Hippocampal formation (tissue), 2 donors: ENCODE data around the gene NR0B1.
A peak's percentile ranks its signal among the peaks of the same experiment; 100 is the strongest.

Experiments
- DNase-seq, 2 donors: peaks; one replicate each; lab custom pipeline; 2025; lab: John Stamatoyannopoulos, UW

The NR0B1 gene

GRCh38 chrX:30309139-30309571 is at the start of gene NR0B1:
NR0B1 (minus strand) TSS chrX:30309390; CDS start chrX:30309363, 27 bp downstream.
- no peak for DNase-seq

GRCh38 chrX:30349946-30350345 is 40.8 kb upstream of the NR0B1 start:
- DNase-seq: no peak

- no peak for DNase-seq
These were observed 34.0 kb upstream of the NR0B1 start for GRCh38 chrX:30343206-30343605.

GRCh38 chrX:30340753-30341152 is 31.6 kb upstream of the NR0B1 start:
- no peak for DNase-seq

- DNase-seq: no peak
These were observed 18.6 kb upstream of the NR0B1 start for GRCh38 chrX:30327762-30328161.

GRCh38 chrX:30317308-30317707 is 8.1 kb upstream of the NR0B1 start:
- no peak for DNase-seq

GRCh38 chrX:30313322-30313721 is 4.1 kb upstream of the NR0B1 start:
- DNase-seq: no peak

GRCh38 chrX:30312858-30313257 is 3.7 kb upstream of the NR0B1 start:
- DNase-seq: no peak

- DNase-seq: no peak
These were observed 1.4 kb upstream of the NR0B1 start for GRCh38 chrX:30310429-30311206.

GRCh38 chrX:30308263-30309138 is 689 bp downstream of the NR0B1 start:
- DNase-seq: no peak

GRCh38 chrX:30307466-30307865 is 1.7 kb downstream of the NR0B1 start:
- no peak for DNase-seq

GRCh38 chrX:30304866-30305265 is 4.3 kb downstream of the NR0B1 start:
- DNase-seq: no peak

GRCh38 chrX:30302956-30303355 is 6.2 kb downstream of the NR0B1 start:
- DNase-seq: peak; percentile 2 to 4

- DNase-seq: no peak
These were observed 7.2 kb downstream of the NR0B1 start for GRCh38 chrX:30301963-30302362.

GRCh38 chrX:30301208-30301607 is 8.0 kb downstream of the NR0B1 start:
- DNase-seq: no peak

- DNase-seq: no peak
These were observed 12.6 kb downstream of the NR0B1 start for GRCh38 chrX:30296408-30297254.

GRCh38 chrX:30283456-30284200 is 25.6 kb downstream of the NR0B1 start:
- no peak for DNase-seq

GRCh38 chrX:30282527-30282926 is 26.7 kb downstream of the NR0B1 start:
- no peak for DNase-seq

GRCh38 chrX:30280428-30280827 is 28.8 kb downstream of the NR0B1 start:
- no peak for DNase-seq

GRCh38 chrX:30278365-30278764 is 30.8 kb downstream of the NR0B1 start:
- no peak for DNase-seq

- DNase-seq: peak in 1 of 2 donors; percentile 4
These were observed 33.7 kb downstream of the NR0B1 start for GRCh38 chrX:30275498-30275897.
